Right lobe of liver (tissue), 6 donors: Measurements from ENCODE around the gene GDAP2. TPM values are rescaled to one million over a fixed set of nuclear protein-coding genes. Genes with fewer than 3 reads are reported as not detected.

Experiments used
- ATAC-seq, 4 donors: fragments of 200-7000 bp; cut with Tn5 transposase; one replicate each; pipeline ENCODE4 v1.9.1; 2020; ENCODE audit warnings: mild to moderate bottlenecking in 4 of 4, moderate library complexity in 4 of 4
- DNase-seq, 3 donors: peaks; one replicate each; pipeline ENCODE4 v3.0.0-alpha.2; 2020
- H3K27ac ChIP-seq, 3 donors: fragments of 200-600 bp; one replicate each; pipeline ENCODE4 v1.8.0; 2022
- H3K27me3 ChIP-seq, 2 donors: fragments of 200-600 bp; one replicate each; pipeline ENCODE4 v1.8.0; 2022
- H3K36me3 ChIP-seq, 4 donors: fragments of 200-600 bp; sonication (generic) in 1 of 4; one replicate each; pipeline versions ENCODE4 v1.5.1 to v1.8.0; 2017 to 2022; ENCODE audit warnings: control low read depth in 1 of 4
- H3K4me1 ChIP-seq, 4 donors: fragments of 200-600 bp; sonication (generic) in 1 of 4; one replicate each; pipeline versions ENCODE4 v1.5.1 to v1.8.0; 2017 to 2022; ENCODE audit warnings: control low read depth in 1 of 4
- H3K4me3 ChIP-seq, 3 donors: fragments of 200-600 bp; one replicate each; pipeline ENCODE4 v1.8.0; 2022
- H3K9me3 ChIP-seq, 4 donors: fragments of 200-600 bp; sonication (generic) in 1 of 4; one replicate each; pipeline versions ENCODE4 v1.5.1 to v1.8.0; 2017 to 2022; ENCODE audit warnings: control low read depth in 1 of 4
- POLR2A ChIP-seq: fragments of 450-650 bp; IDR thresholded peaks from one replicate; pipeline ENCODE4 v1.6.1; 2017; ENCODE audit warnings: antibody characterized with exemption, mild to moderate bottlenecking
- WGBS: methylation state at CpG from one replicate; pipeline ENCODE4 v1.1.6; 2018; ENCODE audit warnings: low coverage, low lambda C conversion rate; ENCODE audit not compliant: insufficient coverage; ENCODE audit errors: missing lambda C conversion rate; 5-methylcytosine and 5-hydroxymethylcytosine counted together
- intact Hi-C, 2 donors: fragments of 100-400 bp; cut with DNase I; formaldehyde crosslinking; loops; one replicate each; pipeline versions ENCODE4 v1.11.2 to v1.14.1; 2022
- total RNA-seq, 6 experiments: library from RNA; depleted of rRNA in 2 of 6; stranded (reverse); fragments of >200 nt in 2 of 6; fragmentation: NEBNext Ultra II Directional in 3 of 6; extraction: Animal tissue kit (Norgen Biotek cat#: 25700) in 3 of 6; gene quantifications; one replicate each; pipeline versions ENCODE4 v1.1.0 to v1.2.4, GENCODE V29; 2016 to 2023
- TF ChIP-seq, protein P1 (sequence below), 4 donors: fragments of 200-600 bp in 3 of 4; fragments of 450-650 bp in 1 of 4; IDR thresholded peaks; one replicate each; pipeline versions ENCODE4 v1.5.1 to v1.8.0; 2016 to 2022; ENCODE audit warnings: antibody characterized with exemption in 4 of 4, mild to moderate bottlenecking in 2 of 4
- donor health status: DM: no; HTN: yes; CAD: no.
- donor health status: DM: no; HTN: no; CAD: no.
- donor health status: DM: no; HTN: no; CAD: no.
- donor health status: DM: no; HTN: yes; CAD: no.
- donor health status: DM: no; HTN: yes; CAD: no.

The GDAP2 gene
- total RNA-seq, 6 experiments from 2014 or later, result 11.3 to 16.2 (median 13.2) TPM

DNA sequence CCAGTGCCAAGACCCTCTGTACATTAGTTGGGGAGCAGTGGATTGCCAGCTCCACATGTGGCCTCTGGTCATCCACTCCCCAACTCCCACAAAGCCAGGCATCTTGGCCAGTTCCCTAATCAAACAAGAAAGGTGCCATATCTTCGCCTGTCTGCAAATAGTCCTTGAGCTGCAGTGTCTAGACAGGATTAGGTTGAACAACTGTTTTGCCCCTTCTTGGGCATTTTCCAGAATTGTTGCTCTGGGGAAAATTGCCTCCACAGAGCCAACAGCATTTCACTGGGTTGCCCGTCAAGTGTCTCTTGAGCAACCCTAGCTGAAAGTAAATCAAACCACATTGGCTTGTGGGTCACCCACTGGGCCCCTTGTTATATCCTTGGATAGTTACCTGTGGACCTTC lies 109.3 kb downstream of the GDAP2 start:
- no peak for TF ChIP-seq POLR2A
- Histone ChIP-seq H3K27me3 (no peaks in the 10 kb centered on the region), H3K36me3 (no peaks in the 10 kb centered on the region), H3K9me3 (no peaks in the 10 kb centered on the region), H3K4me3 (no peak overlapping the region), H3K4me1 (peaks cover 0 to 30% (median under 1%) of the 10 kb centered on the region in 4 donors), H3K27ac (no peak overlapping the region)
- 13% methylated on average over 2 of the region's 2 CpGs for WGBS
- intact Hi-C loops, result no loop called here
- no peak for DNase-seq
- peak in 1 of 4 donors; percentile 6 for ATAC-seq

DNA sequence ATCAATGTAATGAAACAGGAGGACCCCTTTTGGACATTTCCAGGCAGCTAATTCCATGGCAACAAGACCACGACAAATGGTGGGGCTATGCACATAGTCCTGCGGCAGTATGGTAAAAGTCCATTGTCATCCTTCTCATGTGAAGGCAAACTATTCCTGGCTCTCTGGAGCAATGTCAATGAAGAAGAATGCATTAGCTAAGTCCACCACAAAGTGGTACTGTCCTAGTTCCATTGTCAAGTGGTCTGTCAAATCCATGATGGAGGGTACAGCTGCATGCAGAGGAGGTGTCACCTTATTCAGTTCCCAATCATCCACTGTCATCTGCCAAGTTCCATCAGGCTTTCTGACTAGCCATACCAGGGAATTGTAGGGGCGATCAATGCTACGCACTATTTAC lies 110.1 kb downstream of the GDAP2 start:
- H3K36me3 ChIP-seq, result no peaks in the 10 kb centered on the region
- no peaks in the 10 kb centered on the region for H3K9me3 ChIP-seq
- TF ChIP-seq POLR2A, result no peak
- TF ChIP-seq, protein P1, sequence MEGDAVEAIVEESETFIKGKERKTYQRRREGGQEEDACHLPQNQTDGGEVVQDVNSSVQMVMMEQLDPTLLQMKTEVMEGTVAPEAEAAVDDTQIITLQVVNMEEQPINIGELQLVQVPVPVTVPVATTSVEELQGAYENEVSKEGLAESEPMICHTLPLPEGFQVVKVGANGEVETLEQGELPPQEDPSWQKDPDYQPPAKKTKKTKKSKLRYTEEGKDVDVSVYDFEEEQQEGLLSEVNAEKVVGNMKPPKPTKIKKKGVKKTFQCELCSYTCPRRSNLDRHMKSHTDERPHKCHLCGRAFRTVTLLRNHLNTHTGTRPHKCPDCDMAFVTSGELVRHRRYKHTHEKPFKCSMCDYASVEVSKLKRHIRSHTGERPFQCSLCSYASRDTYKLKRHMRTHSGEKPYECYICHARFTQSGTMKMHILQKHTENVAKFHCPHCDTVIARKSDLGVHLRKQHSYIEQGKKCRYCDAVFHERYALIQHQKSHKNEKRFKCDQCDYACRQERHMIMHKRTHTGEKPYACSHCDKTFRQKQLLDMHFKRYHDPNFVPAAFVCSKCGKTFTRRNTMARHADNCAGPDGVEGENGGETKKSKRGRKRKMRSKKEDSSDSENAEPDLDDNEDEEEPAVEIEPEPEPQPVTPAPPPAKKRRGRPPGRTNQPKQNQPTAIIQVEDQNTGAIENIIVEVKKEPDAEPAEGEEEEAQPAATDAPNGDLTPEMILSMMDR (IDR thresholded peaks at IDR 0.05), result no peak
- peaks cover 0 to 22% (median under 1%) of the 10 kb centered on the region in 4 donors for H3K4me1 ChIP-seq
- H3K27me3 ChIP-seq, result no peaks in the 10 kb centered on the region
- WGBS, result 83% methylated on average over 4 of the region's 4 CpGs
- no peak overlapping the region for H3K4me3 ChIP-seq
- intact Hi-C loops, result no loop called here
- DNase-seq (no peak), ATAC-seq (no peak)
- H3K27ac ChIP-seq, result no peak overlapping the region

DNA sequence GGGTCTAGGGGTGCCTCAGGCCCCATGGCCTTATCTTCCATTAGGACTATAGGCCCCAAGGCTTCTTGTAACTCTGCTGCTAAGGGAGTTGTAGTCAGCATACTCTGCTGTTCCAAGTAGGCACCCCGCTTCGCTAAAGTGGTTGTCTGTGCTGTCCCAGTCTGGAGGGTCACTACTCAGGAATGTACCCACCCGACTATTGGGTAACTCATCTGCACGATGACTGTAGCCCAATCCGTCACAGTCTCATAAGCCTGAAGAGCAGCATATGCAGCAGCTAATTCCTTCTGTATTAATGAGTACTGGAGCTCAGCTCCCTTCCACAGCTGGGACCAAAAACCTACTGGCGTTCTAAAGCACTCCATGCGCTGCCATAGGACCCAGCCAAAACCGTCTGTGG lies 111.0 kb downstream of the GDAP2 start:
- DNase-seq (no peak), ATAC-seq (no peak)
- Histone ChIP-seq H3K4me1 (peaks cover 0 to 25% (median under 1%) of the 10 kb centered on the region in 4 donors), H3K36me3 (no peaks in the 10 kb centered on the region), H3K27me3 (no peaks in the 10 kb centered on the region), H3K9me3 (no peaks in the 10 kb centered on the region), H3K4me3 (no peak overlapping the region), H3K27ac (no peak overlapping the region)
- 90% methylated on average over 3 of the region's 8 CpGs for WGBS
- TF ChIP-seq, protein P1 (IDR thresholded peaks at IDR 0.05), result no peak
- TF ChIP-seq POLR2A, result no peak
- intact Hi-C loops, result no loop called here

DNA sequence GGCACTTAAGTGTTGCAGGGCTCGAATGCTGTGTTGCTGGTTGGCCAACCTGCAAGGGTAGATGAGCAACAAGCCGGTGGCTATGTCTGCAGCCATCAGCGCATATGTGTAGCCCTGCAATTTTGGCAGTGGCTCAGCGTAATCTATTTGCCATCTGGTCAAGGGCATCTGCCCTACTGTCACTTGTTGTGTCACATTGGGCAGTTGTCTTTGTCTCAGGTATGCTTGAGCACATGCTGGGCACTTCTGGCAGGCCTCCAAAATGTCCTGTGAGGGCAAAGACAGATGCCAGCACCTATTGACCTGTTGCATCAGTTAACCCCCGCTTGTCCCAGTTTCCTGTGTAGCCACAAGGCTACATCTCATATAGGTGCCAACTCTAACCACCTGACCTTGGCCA lies 111.8 kb downstream of the GDAP2 start:
- H3K36me3 ChIP-seq, result no peaks in the 10 kb centered on the region
- H3K4me1 ChIP-seq, result peaks cover 0 to 34% (median under 1%) of the 10 kb centered on the region in 4 donors
- H3K27me3 ChIP-seq, result no peaks in the 10 kb centered on the region
- H3K4me3 ChIP-seq, result no peak overlapping the region
- no peaks in the 10 kb centered on the region for H3K9me3 ChIP-seq
- intact Hi-C loops, result no loop called here
- TF ChIP-seq POLR2A, result no peak
- TF ChIP-seq, protein P1 (IDR thresholded peaks at IDR 0.05), result no peak
- peak; percentile 42 to 68 (median 66) for ATAC-seq
- WGBS, result 18% methylated on average over 4 of the region's 5 CpGs
- DNase-seq, result peak; percentile 65 to 89 (median 73)
- no peak overlapping the region for H3K27ac ChIP-seq

DNA sequence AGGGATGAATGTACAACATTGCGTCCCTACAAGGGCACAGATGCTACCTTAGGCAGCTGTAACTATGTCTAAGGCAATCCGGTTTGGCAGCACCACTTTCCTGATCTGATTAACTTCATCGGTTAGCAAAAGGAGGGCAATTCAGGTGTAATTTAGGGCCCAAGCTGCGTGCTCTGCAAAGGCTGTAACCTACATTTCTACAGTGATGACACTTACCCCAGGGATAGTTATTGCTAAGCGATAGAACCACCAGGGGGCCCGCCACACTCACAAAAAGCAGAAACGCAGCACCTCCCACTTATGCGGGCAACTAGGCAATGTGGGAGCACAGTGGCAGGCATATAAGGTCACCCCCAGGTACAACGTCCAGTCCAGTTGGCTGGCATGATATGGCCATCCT lies 113.5 kb downstream of the GDAP2 start:
- WGBS, result 80% methylated on average over 7 of the region's 9 CpGs
- H3K9me3 ChIP-seq, result no peaks in the 10 kb centered on the region
- no peaks in the 10 kb centered on the region for H3K36me3 ChIP-seq
- no peak overlapping the region for H3K27ac ChIP-seq
- ATAC-seq (no peak), DNase-seq (no peak)
- no peak overlapping the region for H3K4me3 ChIP-seq
- H3K4me1 ChIP-seq, result peaks cover 0 to 32% (median under 1%) of the 10 kb centered on the region in 4 donors
- H3K27me3 ChIP-seq, result no peaks in the 10 kb centered on the region
- intact Hi-C loops, result no loop called here
- TF ChIP-seq POLR2A, result no peak
- TF ChIP-seq, protein P1 (IDR thresholded peaks at IDR 0.05), result peak in 2 of 4 donors; percentile 3 to 13
